Daoy (cell line): Measurements from ENCODE around the gene URGCP. TPM values are rescaled to one million over a fixed set of nuclear protein-coding genes. Genes with fewer than 3 reads are reported as not detected.

Experiments used
- DNase-seq: peaks from one replicate; pipeline ENCODE4 v3.0.0-alpha.2; 2015; ENCODE audit warnings: low read depth
- total RNA-seq: library from RNA; depleted of rRNA; stranded (reverse); fragments of >200 nt; shearing (Covaris generic); gene quantifications from 2 replicates; pipeline ENCODE4 v1.2.3, GENCODE V29; 2014

Gene URGCP
- total RNA-seq, 1 experiment from 2014 or later, result 46.2 TPM

DNA sequence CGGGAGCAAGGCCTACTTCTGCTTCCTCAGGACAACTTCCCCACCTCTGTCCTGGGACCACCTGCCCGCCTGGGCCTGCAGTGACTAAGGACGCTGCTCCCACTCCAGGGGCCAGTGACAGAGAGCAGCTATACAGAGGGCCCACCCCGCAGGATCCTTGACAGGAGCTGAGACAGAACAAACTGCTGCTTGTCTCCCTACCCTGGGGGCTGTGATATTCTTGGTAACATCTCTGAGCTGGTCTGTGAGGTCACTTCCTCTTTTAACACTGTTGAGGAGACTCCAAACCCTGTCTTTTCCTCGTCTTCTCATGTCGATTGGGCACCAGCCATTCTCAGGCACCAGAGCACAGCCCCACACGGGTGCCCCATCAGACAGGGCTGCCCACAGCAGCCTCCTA lies 30.2 kb downstream of the URGCP start:
- DNase-seq, result no peak

DNA sequence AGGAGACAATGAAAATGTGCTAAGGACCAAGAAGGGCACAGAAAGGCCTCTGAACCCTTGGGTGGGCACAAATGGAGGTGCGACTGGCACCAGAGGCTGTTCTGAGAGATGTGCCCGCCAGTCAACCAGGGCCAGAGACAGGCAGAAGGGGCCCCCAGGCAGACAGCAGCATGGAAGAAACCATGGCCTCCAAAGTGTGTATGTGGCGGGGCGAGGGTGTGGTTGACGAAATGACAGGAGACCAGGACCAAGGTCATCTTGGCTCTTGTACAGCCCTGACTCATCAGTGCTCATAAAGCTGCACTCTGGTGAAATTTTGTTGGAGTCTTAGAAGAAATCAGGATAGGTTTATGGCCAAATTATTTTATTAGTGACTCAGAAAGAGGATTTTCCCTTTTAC lies 33.1 kb downstream of the URGCP start:
- peak; percentile 90 for DNase-seq

GRCh38 chr7:43872406-43873110 lies 33.8 kb downstream of the URGCP start:
- DNase-seq, result peak; percentile 96

GRCh38 chr7:43871064-43871463 lies 35.3 kb downstream of the URGCP start:
- no peak for DNase-seq

- DNase-seq, result peak; percentile 94
These were observed 36.1 kb downstream of the URGCP start for GRCh38 chr7:43870316-43870715.

DNA sequence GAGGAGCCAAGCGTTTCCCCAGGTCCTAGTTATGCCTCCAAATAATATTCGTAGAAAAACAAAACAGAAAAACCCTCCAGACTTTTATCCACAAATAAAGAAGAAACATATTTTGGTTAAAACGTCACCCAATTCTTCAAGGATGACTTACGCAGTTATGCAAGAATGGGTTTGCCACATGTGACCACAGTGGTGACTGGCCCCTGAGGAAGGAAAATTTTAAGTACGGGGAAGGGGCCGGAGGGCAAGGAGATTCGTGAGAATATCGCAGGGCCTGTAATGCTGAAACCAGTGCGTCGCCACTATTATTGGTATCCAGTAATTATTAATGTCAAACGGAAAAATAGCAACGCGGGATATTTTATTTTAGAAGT lies 36.5 kb downstream of the URGCP start:
- DNase-seq, result peak; percentile 94

DNA sequence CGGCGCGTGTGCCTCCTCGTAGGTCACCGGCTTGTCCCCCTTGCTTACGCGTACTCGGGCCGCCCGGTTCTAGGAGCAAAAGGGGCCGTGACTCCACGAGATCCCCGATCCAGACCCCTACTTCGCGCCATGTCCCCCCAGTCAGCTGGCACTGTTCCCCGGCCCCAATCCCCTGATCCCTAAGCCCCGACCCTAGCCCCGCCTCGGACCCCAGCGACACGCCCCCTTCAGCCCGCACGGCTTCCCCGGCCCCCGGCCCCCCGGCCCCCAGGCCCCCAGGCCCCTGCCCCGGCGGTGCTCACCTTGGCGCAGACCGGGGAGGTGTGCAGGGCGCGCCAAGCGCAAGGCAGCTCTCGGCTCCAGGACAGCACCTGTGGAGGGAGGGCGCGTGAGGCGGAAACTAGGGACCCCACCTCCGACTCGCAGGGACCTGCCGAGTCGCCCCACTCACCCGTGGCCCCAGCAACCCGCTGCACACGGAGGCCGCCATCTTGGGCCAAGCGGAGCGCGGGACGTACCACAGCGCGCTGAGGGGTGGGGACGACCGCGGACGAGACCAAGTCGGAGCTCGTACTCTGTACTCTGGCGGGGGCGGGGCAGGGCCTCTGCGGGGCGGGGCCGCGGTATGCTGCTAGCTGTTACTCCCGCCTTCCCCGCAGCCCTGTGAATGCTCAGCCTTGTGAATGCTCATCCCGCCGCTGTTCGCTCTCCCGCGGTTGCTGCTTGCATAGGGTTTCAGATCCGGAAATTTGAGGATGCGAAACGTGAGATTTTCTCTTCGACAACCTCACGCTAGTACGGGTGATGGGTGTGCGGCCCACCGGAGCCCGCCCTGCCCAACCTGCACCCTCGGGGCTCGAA lies 37.2 kb downstream of the URGCP start, which contains the start of gene MRPS24:
MRPS24 (minus strand) TSS at position 512 of the 861 bp plus-strand sequence; CDS start at position 490, 22 bp downstream.
- peak; percentile 100 for DNase-seq

DNA sequence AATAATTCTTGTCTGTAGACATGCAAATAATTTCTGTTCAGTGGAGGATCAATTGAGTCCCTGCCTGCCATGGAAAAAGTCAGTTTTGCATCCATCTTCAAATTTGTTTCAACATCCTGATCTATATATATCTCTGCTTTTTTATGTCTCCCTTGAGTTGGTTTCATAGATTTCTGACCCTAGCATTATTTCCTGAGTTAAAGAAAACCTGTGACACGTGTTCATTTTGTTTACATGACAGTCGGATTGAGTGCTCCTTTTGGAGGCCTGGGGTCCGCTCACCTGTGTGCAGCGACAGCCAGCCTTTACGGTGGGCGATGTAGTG lies 37.8 kb downstream of the URGCP start:
- no peak for DNase-seq

- DNase-seq, result no peak
These were observed 38.2 kb downstream of the URGCP start for GRCh38 chr7:43868181-43868580.

DNA sequence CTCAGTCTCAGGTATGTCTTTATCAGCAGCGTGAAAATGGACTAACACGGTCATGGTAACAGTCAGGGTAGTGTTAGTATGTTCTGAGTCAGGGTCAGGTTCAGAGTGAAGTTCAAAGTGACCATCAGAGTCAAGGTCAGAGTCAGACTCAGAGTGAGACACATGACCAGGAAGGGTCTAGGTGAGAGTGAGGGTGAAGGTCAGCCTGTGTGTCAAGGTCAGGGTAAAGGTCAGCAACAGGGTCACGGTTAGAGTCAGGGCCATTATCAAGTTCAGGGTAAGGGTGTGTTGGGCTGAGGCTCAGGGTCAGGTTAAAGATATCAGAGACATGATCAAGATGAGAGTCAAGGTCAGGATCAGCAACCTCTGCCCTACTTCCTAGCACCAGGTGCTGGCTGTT lies 41.1 kb downstream of the URGCP start:
- no peak for DNase-seq

- DNase-seq, result no peak
These were observed 42.3 kb downstream of the URGCP start for GRCh38 chr7:43864126-43864525.

DNA sequence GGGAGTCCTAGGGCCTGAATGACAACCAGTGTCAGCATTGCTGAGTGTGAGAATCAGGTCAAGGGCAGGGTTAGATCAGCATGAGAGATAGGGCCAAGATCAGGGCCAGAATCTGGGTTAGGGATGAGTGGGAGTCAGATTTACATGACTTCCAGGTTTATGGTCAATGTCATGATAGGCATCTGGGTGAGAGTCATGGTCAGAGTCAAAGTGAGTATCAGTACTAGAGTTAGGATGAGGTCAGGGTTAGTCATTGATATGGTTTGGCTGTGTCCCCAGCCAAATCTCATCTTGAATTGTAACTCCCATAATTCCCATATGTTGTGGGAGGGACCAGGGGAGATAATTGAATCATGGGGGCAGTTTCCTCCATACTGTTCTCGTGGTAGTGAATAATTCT lies 49.4 kb downstream of the URGCP start:
- DNase-seq, result peak; percentile 51

DNA sequence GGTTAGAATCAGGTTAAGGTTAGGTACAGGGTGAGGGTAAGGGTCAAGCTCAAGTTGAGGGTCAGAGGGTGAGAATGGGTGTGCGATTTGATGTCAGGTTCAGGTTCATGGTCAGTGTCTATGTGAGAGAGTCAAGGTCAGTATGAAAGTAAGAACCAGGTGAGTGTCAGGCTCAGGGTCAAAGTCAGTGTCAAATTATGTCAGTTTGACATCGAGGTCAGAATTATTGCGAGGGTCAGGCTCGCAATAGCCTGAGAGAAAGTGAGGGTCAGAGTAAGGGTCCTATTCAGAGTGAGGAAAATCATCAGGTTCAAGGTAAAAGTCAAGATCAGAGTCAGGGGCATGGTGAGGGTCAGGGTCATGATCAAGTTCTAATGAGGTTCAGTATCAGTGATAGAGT lies 50.1 kb downstream of the URGCP start:
- no peak for DNase-seq

- DNase-seq, result no peak
These were observed 51.2 kb downstream of the URGCP start for GRCh38 chr7:43855176-43855575.

DNA sequence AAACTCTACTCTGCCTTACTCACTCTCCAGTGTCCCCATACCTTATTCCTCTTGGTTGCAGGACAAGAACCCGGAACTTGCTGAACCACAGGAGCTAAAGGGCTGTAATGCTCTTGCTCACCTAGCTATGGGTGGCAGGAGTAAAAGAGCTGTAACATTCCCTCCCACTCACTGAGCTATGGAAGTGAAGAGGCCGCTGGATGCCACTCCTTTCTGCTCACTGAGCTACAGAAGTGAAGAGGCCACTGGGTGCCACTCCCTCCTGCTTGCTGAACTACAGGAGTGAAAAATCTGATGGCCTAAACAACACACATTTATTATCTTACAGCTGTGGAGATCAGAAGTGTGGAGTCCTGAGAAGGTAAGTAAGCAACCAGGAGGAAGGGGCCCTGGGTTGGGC lies 54.6 kb downstream of the URGCP start:
- no peak for DNase-seq

DNA sequence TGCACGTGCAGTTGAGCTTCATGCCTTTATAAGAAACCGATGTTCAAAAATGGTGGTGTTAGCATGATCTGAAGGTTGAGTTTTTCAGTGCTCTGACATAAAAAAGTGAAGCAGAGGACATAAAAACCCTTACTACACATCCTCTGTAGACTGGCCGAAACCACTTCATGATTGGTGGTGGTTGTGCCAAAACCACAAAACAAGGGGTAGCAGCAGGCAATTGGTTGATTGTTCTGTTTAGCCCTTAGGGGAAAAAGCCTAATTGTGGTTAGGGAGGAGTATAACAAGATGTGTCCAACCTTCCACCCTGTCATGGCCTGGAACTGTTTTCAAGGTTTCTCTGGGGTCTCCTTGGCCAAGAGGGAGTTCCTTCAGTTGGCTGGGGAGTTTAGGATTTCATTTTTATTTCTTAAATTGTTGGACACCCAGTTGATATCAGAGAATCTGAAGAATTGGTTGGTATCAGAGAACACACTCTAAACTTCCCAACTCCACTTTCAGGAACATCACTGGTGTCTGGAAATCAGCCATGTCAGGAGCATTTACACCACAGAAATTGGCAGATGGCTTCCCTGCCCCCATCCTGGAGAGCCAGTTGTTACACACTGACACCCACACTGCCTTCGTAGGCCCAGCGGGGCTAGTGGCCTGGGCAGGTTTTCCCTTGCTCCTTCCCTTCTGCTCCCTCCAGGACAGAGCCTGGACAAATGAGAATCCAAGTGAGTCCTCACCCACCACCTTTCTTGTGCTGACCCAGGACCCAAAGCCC lies 55.9 kb downstream of the URGCP start:
- DNase-seq, result peak; percentile 74

GRCh38 chr7:43849047-43849446 lies 57.3 kb downstream of the URGCP start:
- no peak for DNase-seq

- DNase-seq, result peak; percentile 77
These were observed 58.9 kb downstream of the URGCP start for GRCh38 chr7:43847496-43847895.

- no peak for DNase-seq
These were observed 61.7 kb downstream of the URGCP start for GRCh38 chr7:43844662-43845061.

- DNase-seq, result no peak
These were observed 62.1 kb downstream of the URGCP start for GRCh38 chr7:43844257-43844656.

- no peak for DNase-seq
These were observed 63.1 kb downstream of the URGCP start for GRCh38 chr7:43843296-43843695.

DNA sequence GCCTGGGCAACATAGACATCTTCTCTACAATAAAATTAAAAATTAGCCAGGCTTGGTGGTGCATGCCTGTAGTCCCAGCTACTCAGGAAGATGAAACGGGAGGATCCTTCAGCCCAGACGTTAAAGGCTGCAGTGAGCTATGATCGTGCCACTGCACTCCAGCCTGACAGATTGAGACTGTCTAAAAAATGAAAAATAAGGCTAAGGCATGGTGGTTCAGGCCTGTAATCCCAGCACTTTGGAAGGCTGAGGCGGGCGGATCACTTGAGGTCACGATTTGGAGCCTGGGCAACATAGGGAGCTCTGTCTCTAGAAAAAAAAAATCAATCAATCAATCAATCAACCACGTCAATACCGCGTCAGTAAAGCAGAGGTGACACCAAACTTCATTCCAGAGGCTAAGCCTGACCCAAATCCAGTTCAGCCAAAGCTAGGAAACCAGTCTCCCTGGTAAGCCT lies 68.2 kb downstream of the URGCP start:
- no peak for DNase-seq
